Measurements from ENCODE around the gene HOATZ. TPM values are rescaled to one million over a fixed set of nuclear protein-coding genes. Genes with fewer than 3 reads are reported as not detected.
A peak's percentile ranks its signal among the peaks of the same experiment; 100 is the strongest.

HOATZ gene
- total RNA-seq, 2 donors from 2014 or later = not detected

- Histone ChIP-seq H3K27me3 (no peaks in the 10 kb centered on the region), H3K4me3 (no peak overlapping the region), H3K36me3 (replicated peaks in 1 of 2; ENCODE audit: insufficient read depth in 1 of 2, low read depth in 2 of 2) (no peaks in the 10 kb centered on the region), H3K27ac (no peak overlapping the region), H3K9me3 (no peaks in the 10 kb centered on the region), H3K4me1 (no peaks in the 10 kb centered on the region)
- DNase-seq (no peak), ATAC-seq (no peak)
- intact Hi-C loops (cut with DNase I) = no loop called here
- TF ChIP-seq CTCF (IDR thresholded peaks at IDR 0.05) = no peak
- no peak for TF ChIP-seq POLR2A (IDR thresholded peaks at IDR 0.05)
Measured at GRCh38 chr11:111474432-111474831, 40.1 kb upstream of the HOATZ start.

DNA sequence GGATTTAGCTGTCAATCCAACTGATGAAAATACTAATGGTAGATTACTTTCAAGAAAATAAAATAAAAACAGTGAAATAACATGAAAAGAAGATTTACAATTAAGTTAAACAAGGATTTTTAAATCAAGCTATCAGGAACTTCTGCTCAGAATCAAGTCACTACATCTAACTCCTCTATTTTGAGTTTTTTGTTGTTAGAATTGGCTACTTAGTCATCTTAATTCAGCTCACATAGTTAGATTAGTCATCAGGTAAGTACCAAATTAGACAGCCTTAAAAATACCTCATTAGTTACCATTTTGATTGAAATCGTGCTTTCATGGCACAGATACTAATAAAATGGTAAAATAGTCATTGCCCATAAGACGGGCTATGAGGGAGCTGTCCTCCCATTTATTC is 38.2 kb upstream of the HOATZ start:
- no peak overlapping the region for H3K27ac ChIP-seq
- H3K36me3 ChIP-seq (replicated peaks in 1 of 2; ENCODE audit: insufficient read depth in 1 of 2, low read depth in 2 of 2) = no peaks in the 10 kb centered on the region
- DNase-seq = no peak
- H3K27me3 ChIP-seq = no peaks in the 10 kb centered on the region
- H3K4me1 ChIP-seq = no peaks in the 10 kb centered on the region
- H3K9me3 ChIP-seq = no peaks in the 10 kb centered on the region
- ATAC-seq = no peak
- intact Hi-C loops (cut with DNase I) = no loop called here
- H3K4me3 ChIP-seq = no peak overlapping the region
- TF ChIP-seq POLR2A (IDR thresholded peaks at IDR 0.05) (no peak), CTCF (IDR thresholded peaks at IDR 0.05) (no peak)
- 34 to 38% methylated on average over 2 of the region's 2 CpGs for WGBS, 2 donors

DNA sequence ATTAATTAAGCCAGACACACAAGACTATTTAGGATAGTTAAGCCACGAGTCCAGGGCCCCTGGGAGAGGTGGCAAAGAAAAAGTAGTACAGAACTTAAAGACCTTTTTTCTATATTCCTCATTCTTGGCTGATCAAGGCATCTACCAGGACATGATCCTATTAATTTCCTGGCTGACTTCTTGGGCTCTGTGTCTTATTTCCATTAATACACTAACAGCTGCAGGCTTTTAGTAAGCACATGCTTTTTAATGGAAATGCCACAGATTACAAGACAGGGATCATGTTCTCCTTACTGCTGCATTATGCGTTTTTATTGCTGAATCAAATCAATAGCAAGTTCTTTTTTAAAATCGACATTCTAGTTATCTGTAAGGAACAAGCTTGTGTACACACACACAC is 37.6 kb upstream of the HOATZ start:
- Histone ChIP-seq H3K36me3 (replicated peaks in 1 of 2; ENCODE audit: insufficient read depth in 1 of 2, low read depth in 2 of 2) (no peaks in the 10 kb centered on the region), H3K9me3 (no peaks in the 10 kb centered on the region), H3K4me1 (no peaks in the 10 kb centered on the region), H3K27me3 (no peaks in the 10 kb centered on the region), H3K27ac (no peak overlapping the region), H3K4me3 (no peak overlapping the region)
- intact Hi-C loops (cut with DNase I) = no loop called here
- no peak for TF ChIP-seq POLR2A (IDR thresholded peaks at IDR 0.05)
- TF ChIP-seq CTCF (IDR thresholded peaks at IDR 0.05) = no peak
- WGBS, 2 donors = 22% methylated on average over 3 of the region's 3 CpGs
- no peak for ATAC-seq
- no peak for DNase-seq

- Histone ChIP-seq H3K27me3 (no peaks in the 10 kb centered on the region), H3K9me3 (no peaks in the 10 kb centered on the region), H3K27ac (no peak overlapping the region), H3K4me1 (no peaks in the 10 kb centered on the region), H3K4me3 (no peak overlapping the region), H3K36me3 (replicated peaks in 1 of 2; ENCODE audit: insufficient read depth in 1 of 2, low read depth in 2 of 2) (no peaks in the 10 kb centered on the region)
- DNase-seq = no peak
- WGBS, 2 donors = 59 to 82% methylated on average over 2 of the region's 2 CpGs
- TF ChIP-seq CTCF (IDR thresholded peaks at IDR 0.05) (no peak), POLR2A (IDR thresholded peaks at IDR 0.05) (no peak)
- ATAC-seq = no peak
- intact Hi-C loops (cut with DNase I) = no loop called here
Measured at GRCh38 chr11:111477898-111478297, 36.7 kb upstream of the HOATZ start.

- Histone ChIP-seq H3K36me3 (replicated peaks in 1 of 2; ENCODE audit: insufficient read depth in 1 of 2, low read depth in 2 of 2) (no peaks in the 10 kb centered on the region), H3K9me3 (no peaks in the 10 kb centered on the region), H3K4me3 (no peak overlapping the region), H3K27me3 (no peaks in the 10 kb centered on the region), H3K27ac (no peak overlapping the region), H3K4me1 (no peaks in the 10 kb centered on the region)
- intact Hi-C loops (cut with DNase I) = no loop called here
- TF ChIP-seq POLR2A (IDR thresholded peaks at IDR 0.05) = no peak
- TF ChIP-seq CTCF (IDR thresholded peaks at IDR 0.05) = peak in 1 of 7 experiments; percentile 23
- ATAC-seq (no peak), DNase-seq (no peak)
- 49 to 60% methylated on average over 1 of the region's 1 CpG for WGBS, 2 donors
Measured at GRCh38 chr11:111479666-111480065, 34.9 kb upstream of the HOATZ start.

Data from body of pancreas (tissue), 4 donors.